Duodenal mucosa (tissue), 2 donors: Measurements from ENCODE around the gene CATSPERE.

Experiments
- H3K27ac ChIP-seq: one replicate; pipeline ENCODE4 v1.7.0; 2013; ENCODE audit warnings: low read depth, low read length
- H3K27me3 ChIP-seq, 2 donors: one replicate each; pipeline ENCODE4 v1.7.0; 2013; ENCODE audit warnings: low read length in 2 of 2, control low read depth in 1 of 2; ENCODE audit not compliant: insufficient read depth in 2 of 2, control insufficient read depth in 1 of 2
- H3K36me3 ChIP-seq, 2 donors: one replicate each; pipeline ENCODE4 v1.7.0; 2013; ENCODE audit warnings: low read length in 2 of 2, control low read depth in 1 of 2; ENCODE audit not compliant: insufficient read depth in 2 of 2, control insufficient read depth in 1 of 2
- H3K4me1 ChIP-seq, 2 donors: one replicate each; pipeline ENCODE4 v1.7.0; 2013; ENCODE audit warnings: low read length in 2 of 2, control low read depth in 1 of 2; ENCODE audit not compliant: insufficient read depth in 2 of 2, control insufficient read depth in 1 of 2
- H3K4me3 ChIP-seq, 2 donors: one replicate each; pipeline ENCODE4 v1.7.0; 2013; ENCODE audit warnings: low read length in 2 of 2, low read depth in 1 of 2
- H3K9ac ChIP-seq, 2 donors: one replicate each; pipeline ENCODE4 v1.7.0; 2013; ENCODE audit warnings: low read length in 2 of 2, low read depth in 1 of 2
- H3K9me3 ChIP-seq, 2 donors: one replicate each; pipeline ENCODE4 v1.7.0; 2013; ENCODE audit warnings: low read length in 2 of 2, control low read depth in 1 of 2; ENCODE audit not compliant: control insufficient read depth in 1 of 2

CATSPERE gene

GRCh38 chr1:244447552-244447951, 13.5 kb upstream of the CATSPERE start:
- H3K9ac ChIP-seq: no peak overlapping the region
- no peak overlapping the region for H3K27ac ChIP-seq
- no peaks in the 10 kb centered on the region for H3K27me3 ChIP-seq
- peaks cover 32 to 54% of the 10 kb centered on the region in 2 donors for H3K4me1 ChIP-seq
- no peak overlapping the region for H3K4me3 ChIP-seq
- H3K36me3 ChIP-seq: no peaks in the 10 kb centered on the region
- no peaks in the 10 kb centered on the region for H3K9me3 ChIP-seq

- Histone ChIP-seq H3K4me1 (peaks cover 32 to 55% of the 10 kb centered on the region in 2 donors), H3K4me3 (no peak overlapping the region), H3K9ac (no peak overlapping the region), H3K27me3 (no peaks in the 10 kb centered on the region), H3K36me3 (no peaks in the 10 kb centered on the region), H3K27ac (no peak overlapping the region), H3K9me3 (no peaks in the 10 kb centered on the region)
Observed at GRCh38 chr1:244448279-244449036, 12.6 kb upstream of the CATSPERE start.

- Histone ChIP-seq H3K9me3 (no peaks in the 10 kb centered on the region), H3K27ac (no peak overlapping the region), H3K4me3 (peak overlapping the region; percentile 84 to 92), H3K27me3 (no peaks in the 10 kb centered on the region), H3K36me3 (no peaks in the 10 kb centered on the region), H3K9ac (peak overlapping the region in 1 of 2 donors; percentile 88), H3K4me1 (peaks cover 28 to 51% of the 10 kb centered on the region in 2 donors)
Observed at GRCh38 chr1:244449936-244450508, 11.1 kb upstream of the CATSPERE start.

DNA sequence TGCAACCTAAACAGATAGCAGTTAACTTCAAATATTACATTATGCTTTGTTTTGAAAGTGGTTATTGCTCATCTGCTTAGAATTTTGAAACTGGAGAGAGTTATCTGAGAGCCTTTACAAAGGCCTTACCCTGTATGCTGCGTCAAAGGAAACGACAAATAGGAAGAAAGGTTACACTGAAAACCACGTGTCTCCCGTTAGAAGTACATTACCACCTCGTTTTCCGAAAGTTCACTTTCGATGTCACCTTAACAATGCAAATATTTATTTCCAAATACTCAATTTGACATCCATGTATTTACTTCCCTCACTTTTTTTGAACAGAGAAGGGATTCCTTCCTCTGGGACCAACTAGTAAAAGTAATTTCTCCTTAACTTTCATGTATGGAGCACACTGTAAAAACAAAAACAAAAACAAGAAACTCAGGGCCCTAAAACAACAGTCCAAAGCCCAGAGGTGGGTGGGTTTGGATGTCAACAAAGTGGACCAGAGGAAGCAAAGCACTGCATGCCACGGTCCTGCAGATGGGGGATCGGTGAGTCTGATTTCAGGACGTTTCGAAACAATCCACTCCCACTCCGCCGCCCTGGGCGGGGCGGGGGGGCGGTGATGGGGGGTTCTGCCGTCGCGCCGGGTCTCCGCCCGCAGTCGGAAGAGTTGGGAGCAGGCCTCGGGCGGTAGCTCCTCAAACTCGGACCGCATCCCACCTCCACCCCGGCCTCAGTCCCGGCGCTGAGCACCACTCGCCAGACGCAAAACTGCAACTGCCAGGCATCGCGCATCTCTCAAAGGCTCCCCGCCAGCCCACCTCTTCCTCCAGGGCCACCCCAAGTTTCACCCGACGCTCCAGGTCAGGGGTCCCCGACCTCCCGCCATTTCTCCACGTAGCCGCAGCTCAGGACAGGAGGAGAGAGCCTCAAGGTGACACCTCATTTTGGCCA, 10.2 kb upstream of the CATSPERE start:
- Histone ChIP-seq H3K27me3 (no peaks in the 10 kb centered on the region), H3K4me3 (peak overlapping the region; percentile 84 to 92), H3K4me1 (peaks cover 21 to 43% of the 10 kb centered on the region in 2 donors), H3K27ac (peak overlapping the region; percentile 95), H3K9me3 (no peaks in the 10 kb centered on the region), H3K9ac (peak overlapping the region; percentile 88 to 96), H3K36me3 (no peaks in the 10 kb centered on the region)

DNA sequence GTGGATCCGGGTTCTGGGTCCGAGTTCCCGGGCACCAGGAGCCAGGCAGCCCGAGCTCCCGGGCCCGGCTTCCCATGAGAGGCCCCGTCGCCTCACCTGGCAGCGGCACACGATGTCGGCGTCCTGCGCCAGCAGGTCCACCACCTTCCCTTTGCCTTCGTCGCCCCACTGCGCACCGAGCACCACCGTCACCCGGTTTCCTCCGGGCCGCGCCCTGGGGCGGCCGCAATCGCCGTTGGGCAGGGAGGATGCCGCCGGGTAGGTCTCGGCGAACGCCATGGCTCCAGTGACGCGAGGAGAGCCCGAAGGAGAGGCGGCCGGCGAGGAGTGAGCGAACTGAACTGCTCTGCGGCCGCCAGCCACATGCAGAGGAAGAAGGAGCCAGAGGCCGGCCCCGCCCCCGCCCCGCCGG, 9.5 kb upstream of the CATSPERE start, which contains the start of gene ADSS2:
Gene ADSS2 (minus strand): TSS at position 371 of the 412 bp plus-strand sequence. CDS start 92 bp downstream, at position 279.
- Histone ChIP-seq H3K9me3 (no peaks in the 10 kb centered on the region), H3K27ac (peak within 1 kb of the TSS; percentile 95), H3K27me3 (no peaks in the 10 kb centered on the region), H3K9ac (peak within 1 kb of the TSS; percentile 88 to 96), H3K4me1 (peaks cover 19 to 36% of the 10 kb centered on the region in 2 donors), H3K4me3 (peak within 1 kb of the TSS; percentile 84 to 92), H3K36me3 (no peaks in the 10 kb centered on the region)

DNA sequence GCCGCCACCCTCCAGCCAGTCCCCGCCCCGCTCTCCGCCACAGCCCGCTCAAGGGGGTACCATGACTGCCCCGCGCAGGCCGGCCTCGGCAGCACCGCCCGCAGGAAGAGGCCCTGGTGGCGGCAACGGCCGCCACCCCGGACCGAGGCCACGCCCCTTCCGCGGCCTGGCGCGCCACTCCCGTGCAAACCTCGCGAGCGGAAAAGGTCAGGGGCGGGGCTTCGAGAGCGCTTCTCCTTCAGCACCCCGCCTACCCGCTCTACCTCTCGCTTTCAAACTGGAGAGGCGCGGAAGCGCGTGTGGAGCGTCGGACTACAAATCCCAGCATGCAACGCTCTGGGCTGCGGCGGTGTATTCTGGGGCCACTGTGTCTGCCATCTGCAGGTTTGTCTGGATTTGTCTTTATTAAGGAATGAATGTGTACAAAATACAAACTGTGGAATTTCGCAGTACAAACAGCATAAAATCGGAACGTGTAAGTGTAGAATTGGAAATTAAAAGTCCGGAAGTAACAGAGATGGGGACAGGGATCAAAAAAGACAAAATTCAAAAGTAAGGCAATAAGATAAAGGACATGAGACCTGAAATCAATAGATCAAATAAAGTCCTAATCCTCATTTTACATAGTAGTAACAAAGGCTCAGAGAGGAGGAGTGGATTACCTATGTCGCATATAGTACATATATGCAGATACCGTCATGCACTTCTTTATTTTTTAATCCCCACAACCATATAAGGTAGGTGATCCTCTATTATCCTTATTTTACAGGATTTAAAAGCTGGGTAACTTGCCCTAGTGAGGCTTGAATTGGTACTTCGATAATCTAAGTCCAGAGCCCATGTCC, 8.9 kb upstream of the CATSPERE start:
- Histone ChIP-seq H3K4me3 (peak overlapping the region; percentile 61 to 92), H3K4me1 (peaks cover 19 to 32% of the 10 kb centered on the region in 2 donors), H3K27me3 (no peaks in the 10 kb centered on the region), H3K9me3 (no peaks in the 10 kb centered on the region), H3K36me3 (no peaks in the 10 kb centered on the region), H3K27ac (peak overlapping the region; percentile 95), H3K9ac (no peak overlapping the region)

DNA sequence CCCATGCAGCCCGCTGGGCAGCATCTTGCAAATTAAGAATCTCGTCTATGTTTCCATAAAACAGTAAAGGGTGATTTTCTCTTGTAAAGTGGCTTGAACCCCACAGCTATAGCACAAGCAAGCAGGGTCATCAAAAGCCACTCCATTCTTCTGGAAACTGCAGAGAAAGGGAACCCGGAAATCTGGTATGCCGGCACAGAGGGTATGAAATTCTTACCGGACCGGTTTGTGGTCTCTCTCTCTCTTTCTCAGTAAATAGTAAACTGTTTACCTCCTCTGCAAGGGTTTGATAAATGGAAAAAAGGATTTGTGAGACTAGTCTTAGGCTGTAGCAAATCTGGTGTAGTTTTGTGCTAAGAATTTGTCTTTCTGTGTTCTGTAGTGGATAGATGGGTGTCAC, 6.7 kb upstream of the CATSPERE start:
- Histone ChIP-seq H3K27ac (no peak overlapping the region), H3K9ac (no peak overlapping the region), H3K4me3 (no peak overlapping the region), H3K4me1 (peaks cover 16 to 17% of the 10 kb centered on the region in 2 donors), H3K27me3 (no peaks in the 10 kb centered on the region), H3K9me3 (no peaks in the 10 kb centered on the region), H3K36me3 (no peaks in the 10 kb centered on the region)

DNA sequence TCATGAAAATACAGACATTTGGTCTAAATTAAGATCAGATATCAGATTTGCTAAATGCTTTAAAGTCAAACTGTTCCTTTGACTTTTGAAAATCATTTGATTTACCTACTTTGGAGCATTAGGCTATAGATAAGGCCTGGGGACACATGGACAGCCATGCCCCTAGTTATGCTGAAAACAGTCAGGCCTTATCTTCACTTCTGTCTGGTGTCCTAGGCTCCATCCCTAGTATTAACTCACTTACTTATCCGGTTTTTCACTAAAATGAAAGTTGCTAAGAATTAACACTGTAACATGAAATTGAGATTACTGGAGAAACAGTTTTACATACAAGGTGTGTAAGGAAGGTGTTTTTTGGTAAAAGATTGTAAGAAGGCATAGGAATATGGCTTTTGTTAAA, 4.5 kb upstream of the CATSPERE start:
- Histone ChIP-seq H3K9ac (no peak overlapping the region), H3K27ac (no peak overlapping the region), H3K27me3 (no peaks in the 10 kb centered on the region), H3K9me3 (no peaks in the 10 kb centered on the region), H3K36me3 (no peaks in the 10 kb centered on the region), H3K4me3 (no peak overlapping the region), H3K4me1 (peaks cover 5 to 10% of the 10 kb centered on the region in 2 donors)

- no peaks in the 10 kb centered on the region for H3K9me3 ChIP-seq
- H3K36me3 ChIP-seq: no peaks in the 10 kb centered on the region
- no peaks in the 10 kb centered on the region for H3K27me3 ChIP-seq
- peaks cover 0 to 6% of the 10 kb centered on the region in 2 donors for H3K4me1 ChIP-seq
- H3K9ac ChIP-seq: no peak overlapping the region
- H3K27ac ChIP-seq: no peak overlapping the region
- no peak overlapping the region for H3K4me3 ChIP-seq
Observed at GRCh38 chr1:244458781-244459180, 2.3 kb upstream of the CATSPERE start.
